ENCODE measurements around the gene RPTOR.

Gene RPTOR

DNA sequence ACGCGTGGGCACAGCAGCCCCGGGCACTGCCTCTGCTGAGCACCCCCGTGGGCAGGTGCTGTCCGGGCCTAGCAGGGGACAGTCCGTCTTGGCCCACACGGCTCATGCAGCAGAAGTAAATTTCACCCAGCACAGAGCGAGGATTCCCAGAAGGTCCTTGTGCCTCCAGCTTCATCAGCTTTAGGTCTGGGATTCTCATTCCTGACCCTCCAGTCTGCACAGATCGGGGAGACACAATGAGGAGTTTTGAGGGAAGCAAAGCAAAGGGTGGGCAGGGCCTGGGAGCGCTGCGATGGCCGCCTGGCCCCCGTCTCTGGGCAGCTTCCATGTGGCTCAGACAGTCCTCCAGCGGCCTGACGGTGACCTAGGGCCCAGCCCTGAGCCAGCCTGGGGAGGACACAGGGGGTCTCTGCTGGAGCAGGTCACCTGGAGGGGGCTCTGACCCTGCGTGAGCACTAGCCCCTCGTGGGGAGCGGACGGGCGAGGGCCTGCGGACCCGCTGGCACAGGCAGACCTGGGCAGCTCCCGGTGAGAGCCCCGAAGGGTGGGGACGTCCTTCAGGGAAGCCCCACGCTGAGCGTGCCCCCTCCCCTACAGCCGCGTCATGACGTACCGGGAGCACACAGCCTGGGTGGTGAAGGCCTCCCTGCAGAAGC lies 416.3 kb downstream of the RPTOR start:
- TF ChIP-seq, protein P1, sequence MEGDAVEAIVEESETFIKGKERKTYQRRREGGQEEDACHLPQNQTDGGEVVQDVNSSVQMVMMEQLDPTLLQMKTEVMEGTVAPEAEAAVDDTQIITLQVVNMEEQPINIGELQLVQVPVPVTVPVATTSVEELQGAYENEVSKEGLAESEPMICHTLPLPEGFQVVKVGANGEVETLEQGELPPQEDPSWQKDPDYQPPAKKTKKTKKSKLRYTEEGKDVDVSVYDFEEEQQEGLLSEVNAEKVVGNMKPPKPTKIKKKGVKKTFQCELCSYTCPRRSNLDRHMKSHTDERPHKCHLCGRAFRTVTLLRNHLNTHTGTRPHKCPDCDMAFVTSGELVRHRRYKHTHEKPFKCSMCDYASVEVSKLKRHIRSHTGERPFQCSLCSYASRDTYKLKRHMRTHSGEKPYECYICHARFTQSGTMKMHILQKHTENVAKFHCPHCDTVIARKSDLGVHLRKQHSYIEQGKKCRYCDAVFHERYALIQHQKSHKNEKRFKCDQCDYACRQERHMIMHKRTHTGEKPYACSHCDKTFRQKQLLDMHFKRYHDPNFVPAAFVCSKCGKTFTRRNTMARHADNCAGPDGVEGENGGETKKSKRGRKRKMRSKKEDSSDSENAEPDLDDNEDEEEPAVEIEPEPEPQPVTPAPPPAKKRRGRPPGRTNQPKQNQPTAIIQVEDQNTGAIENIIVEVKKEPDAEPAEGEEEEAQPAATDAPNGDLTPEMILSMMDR (IDR thresholded peaks at IDR 0.05) = no peak
- peak overlapping the region; percentile 79 to 94 for H3K27ac ChIP-seq
- no peak overlapping the region for H3K4me3 ChIP-seq
- DNase-seq (ENCODE audit: low spot score) = no peak

DNA sequence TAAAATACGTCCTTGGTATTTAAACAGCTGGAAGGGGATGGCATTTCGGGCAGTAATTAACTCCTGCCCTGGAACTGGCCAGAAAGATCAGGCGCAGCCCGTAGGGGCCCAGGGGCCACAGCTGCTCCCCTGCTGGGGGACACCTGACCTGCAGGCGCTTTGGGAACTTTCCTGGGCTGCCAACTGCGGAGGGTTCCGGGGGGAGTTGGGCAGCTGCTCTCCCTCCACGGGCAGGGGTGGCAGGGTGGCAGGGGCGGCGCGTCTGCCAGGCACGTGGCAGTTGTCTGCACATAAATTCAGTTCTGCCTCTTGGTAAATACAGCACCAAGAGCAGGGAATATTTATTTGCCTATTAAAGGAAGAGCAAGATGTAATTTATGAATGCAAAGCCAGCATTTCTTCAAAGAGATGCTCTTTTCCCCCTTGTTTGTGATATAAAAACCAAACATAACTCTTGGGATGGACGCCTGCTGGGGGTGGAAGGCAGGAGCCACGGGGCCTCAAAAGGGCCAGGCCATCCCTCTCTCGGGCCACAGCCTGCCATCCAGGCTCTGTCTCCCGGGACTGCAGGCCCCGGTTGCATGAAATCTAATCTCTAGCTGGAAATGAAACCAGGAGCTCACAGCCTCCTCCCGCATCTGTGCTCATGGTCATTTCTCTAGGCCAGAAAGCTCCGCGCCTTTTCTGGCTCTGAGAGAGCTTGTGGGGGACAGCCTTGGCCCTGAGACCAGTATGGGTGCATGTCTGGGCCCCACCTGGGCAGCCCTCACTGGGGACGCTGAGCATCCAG lies 417.1 kb downstream of the RPTOR start:
- H3K4me3 ChIP-seq = no peak overlapping the region
- H3K27ac ChIP-seq = peak overlapping the region in 1 of 2 donors; percentile 94
- DNase-seq (ENCODE audit: low spot score) = no peak
- TF ChIP-seq, protein P1 (IDR thresholded peaks at IDR 0.05) = no peak

DNA sequence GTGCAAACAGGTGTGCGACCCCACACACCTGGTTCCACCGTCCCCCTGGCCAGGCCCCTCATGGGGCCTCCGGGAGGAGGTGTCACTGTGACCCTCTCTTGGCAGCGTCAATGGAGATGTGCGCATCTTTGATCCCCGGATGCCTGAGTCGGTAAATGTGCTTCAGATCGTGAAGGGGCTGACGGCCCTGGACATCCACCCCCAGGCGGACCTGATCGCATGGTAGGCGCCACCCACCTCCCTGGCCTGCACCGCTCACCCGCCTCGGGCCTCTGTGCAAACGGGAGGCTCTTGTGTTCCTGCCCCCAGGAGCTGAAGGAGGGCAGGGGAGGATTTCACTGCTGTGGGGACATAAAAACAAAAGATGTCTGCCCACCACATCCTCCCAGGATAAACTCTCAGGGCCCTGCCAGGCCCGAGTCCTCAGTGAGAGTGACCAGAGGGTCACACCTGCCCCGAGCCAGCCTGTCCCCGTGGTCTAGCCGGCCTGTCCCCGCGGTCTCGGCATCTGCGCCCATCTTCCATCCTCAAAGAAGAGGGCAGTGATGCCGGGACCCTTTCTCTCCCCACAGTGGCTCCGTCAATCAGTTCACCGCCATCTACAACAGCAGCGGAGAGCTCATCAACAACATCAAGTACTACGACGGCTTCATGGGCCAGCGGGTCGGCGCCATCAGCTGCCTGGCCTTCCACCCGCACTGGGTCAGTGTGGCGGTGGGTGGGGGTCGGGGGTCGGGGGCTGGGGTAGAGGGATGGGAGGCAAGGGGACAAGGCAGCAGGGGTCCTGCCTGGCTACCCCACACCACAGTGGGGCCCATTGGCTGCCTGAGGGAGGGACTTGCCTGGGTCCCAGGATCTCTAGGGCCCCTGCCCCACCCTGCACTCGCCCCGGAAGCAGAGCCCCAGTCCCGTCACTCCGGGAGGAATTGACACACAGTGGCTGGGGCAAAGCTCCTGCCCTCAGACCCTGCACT lies 418.0 kb downstream of the RPTOR start:
- no peak overlapping the region for H3K4me3 ChIP-seq
- DNase-seq (ENCODE audit: low spot score) = no peak
- H3K27ac ChIP-seq = peak overlapping the region in 1 of 2 donors; percentile 94
- TF ChIP-seq, protein P1 (IDR thresholded peaks at IDR 0.05) = no peak

DNA sequence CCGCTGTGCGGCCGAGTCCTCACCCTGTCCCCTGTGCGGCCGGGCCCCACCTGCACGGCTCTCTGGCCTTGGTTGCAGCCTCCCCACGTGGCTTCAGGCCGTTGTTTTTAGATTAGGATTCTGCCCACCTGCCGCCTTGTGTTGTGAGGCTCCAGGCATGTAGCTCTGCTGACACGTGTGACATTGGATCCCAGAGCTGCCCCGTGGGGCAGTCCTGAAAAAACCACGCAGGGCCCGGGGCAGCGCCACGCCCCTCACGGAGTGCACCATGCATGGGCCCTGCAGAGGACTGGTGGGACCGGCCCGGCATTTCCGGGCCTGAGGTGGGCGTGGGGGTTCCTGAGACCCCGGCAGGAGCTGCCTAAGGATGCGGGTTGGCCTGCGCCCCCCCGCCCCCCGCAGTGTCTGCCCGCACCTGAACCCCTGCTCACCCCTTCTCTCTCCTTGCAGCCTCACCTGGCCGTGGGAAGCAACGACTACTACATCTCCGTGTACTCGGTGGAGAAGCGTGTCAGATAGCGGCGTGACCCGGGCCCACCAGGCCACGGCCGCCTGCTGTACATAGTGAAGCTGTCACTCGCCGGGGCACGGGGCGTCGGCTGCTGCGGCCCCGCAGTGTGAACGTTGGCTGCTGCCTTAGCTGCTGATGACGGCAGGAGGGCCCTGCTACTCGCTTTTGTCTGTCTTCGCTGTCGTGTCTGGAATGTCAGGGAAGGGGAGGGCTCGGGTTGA lies 419.3 kb downstream of the RPTOR start:
- no peak for DNase-seq (ENCODE audit: low spot score)
- no peak overlapping the region for H3K27ac ChIP-seq
- H3K4me3 ChIP-seq = no peak overlapping the region
- TF ChIP-seq, protein P1 (IDR thresholded peaks at IDR 0.05) = no peak

DNA sequence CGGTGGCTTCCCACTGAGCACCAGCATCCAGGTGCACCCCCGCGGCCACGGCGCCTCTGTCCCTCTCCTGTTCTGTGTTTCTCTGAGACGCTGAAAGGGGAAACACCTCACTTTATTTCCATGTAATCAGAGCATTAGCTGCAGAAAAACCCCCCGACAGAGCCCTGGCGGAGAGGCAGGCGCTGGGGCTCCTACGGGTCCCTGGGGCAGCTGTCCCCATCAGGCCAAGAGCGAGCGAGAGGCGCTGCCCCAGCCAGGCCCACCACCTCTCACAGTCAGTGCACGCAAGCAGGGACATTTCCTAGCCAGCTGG lies 419.9 kb downstream of the RPTOR start:
- Histone ChIP-seq H3K4me3 (no peak overlapping the region), H3K27ac (no peak overlapping the region)
- DNase-seq (ENCODE audit: low spot score) = no peak
- TF ChIP-seq, protein P1 (IDR thresholded peaks at IDR 0.05) = no peak

DNA sequence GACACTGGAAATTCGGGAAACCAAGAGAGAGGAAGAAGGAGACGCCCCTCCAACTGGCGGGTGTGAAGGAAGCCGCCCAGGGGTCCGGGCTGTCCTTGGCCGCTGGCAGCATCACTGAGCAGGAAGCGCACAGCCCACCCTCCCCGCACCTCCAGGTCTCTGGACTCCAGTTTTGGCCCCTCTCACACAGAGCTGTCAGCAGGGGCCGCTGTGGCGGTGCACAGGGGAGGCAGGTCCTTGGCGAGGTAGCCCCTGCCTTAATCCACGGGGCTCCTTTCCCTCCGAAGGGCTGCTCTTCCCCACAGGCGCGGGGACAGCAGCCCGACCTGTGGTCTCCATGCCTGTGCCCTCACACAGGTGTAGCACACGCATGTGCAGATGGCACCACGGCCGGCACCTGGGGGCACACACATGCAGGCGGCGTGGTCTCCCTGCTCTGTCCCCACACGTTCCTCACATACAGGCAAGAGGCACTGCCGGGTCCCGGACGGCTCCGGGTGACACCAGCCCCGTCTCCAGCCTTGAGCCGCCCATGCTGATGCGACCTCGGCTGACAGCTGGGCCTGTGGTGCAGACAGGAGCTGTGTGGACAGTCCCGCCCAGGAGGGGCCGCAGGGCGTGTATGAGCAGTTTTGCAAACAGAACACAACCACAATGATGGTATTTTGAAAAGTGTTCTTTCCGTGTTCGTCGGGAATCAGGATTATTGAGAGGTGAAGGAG lies 420.4 kb downstream of the RPTOR start:
- Histone ChIP-seq H3K27ac (no peak overlapping the region), H3K4me3 (no peak overlapping the region)
- no peak for DNase-seq (ENCODE audit: low spot score)
- TF ChIP-seq, protein P1 (IDR thresholded peaks at IDR 0.05) = no peak

Data from coronary artery (tissue), 2 donors.